GM19099 (cell line): Measurements from ENCODE around the gene HAUS5.

Source experiments
- POLR2A ChIP-seq: IDR thresholded peaks from 3 replicates; pipeline ENCODE4 v1.6.1; 2011; ENCODE audit warnings: low read depth; ENCODE audit not compliant: insufficient read length; ENCODE audit errors: extremely low read depth

The HAUS5 gene

GRCh38 chr19:35671818-35672217 lies 59.3 kb downstream of the HAUS5 start:
- no peak for TF ChIP-seq POLR2A

- no peak for TF ChIP-seq POLR2A
These were observed 60.7 kb downstream of the HAUS5 start for GRCh38 chr19:35673121-35673804.
